Tibial nerve (tissue), 4 donors: ENCODE data around the gene PIEZO1. TPM values are rescaled to one million over a fixed set of nuclear protein-coding genes. Genes with fewer than 3 reads are reported as not detected.
"Not testable (repeated sequence)": the region's sequence is repeated elsewhere in the genome, so short reads cannot be mapped to it uniquely, and the experiment has no call there.

Experiments
- DNase-seq, 2 donors: peaks; one replicate each; pipeline ENCODE4 v3.0.0-alpha.2; 2019; ENCODE audit warnings: low spot score in 2 of 2
- H3K27ac ChIP-seq, 4 donors: fragments of 200-600 bp; sonication (generic) in 3 of 4; one replicate each; pipeline ENCODE4 v1.5.1; 2017 to 2019; ENCODE audit warnings: mild to moderate bottlenecking in 1 of 4
- H3K27me3 ChIP-seq, 2 donors: fragments of 200-600 bp; sonication (generic) in 1 of 2; one replicate each; pipeline versions ENCODE4 v1.5.1 to v1.6.0; 2017 to 2019
- H3K36me3 ChIP-seq, 3 donors: fragments of 200-600 bp; sonication (generic); one replicate each; pipeline ENCODE4 v1.5.1; 2018 to 2019
- H3K4me1 ChIP-seq, 4 donors: fragments of 200-600 bp; sonication (generic) in 3 of 4; one replicate each; pipeline ENCODE4 v1.5.1; 2017 to 2019
- H3K4me3 ChIP-seq, 4 donors: fragments of 200-600 bp; sonication (generic) in 3 of 4; one replicate each; pipeline ENCODE4 v1.5.1; 2017 to 2019; ENCODE audit warnings: mild to moderate bottlenecking in 1 of 4, moderate library complexity in 1 of 4
- H3K9me3 ChIP-seq, 4 donors: fragments of 200-600 bp; sonication (generic) in 3 of 4; one replicate each; pipeline ENCODE4 v1.5.1; 2017 to 2019
- CTCF ChIP-seq, 5 experiments: fragments of 200-600 bp in 3 of 5; fragments of 450-650 bp in 2 of 5; sonication (generic) in 3 of 5; IDR thresholded peaks; one replicate each; pipeline ENCODE4 v1.5.1; 2016 to 2019; ENCODE audit warnings: antibody characterized with exemption in 5 of 5, mild to moderate bottlenecking in 3 of 5, moderate library complexity in 2 of 5
- EP300 ChIP-seq, 2 donors: sonication (generic); formaldehyde crosslinking; IDR thresholded peaks; one replicate each; pipeline ENCODE4 v1.6.1; 2017; ENCODE audit warnings: antibody characterized with exemption in 2 of 2, mild to moderate bottlenecking in 1 of 2
- POLR2A ChIP-seq, 2 donors: fragments of 450-650 bp; IDR thresholded peaks; one replicate each; pipeline ENCODE4 v1.6.1; 2017; ENCODE audit warnings: antibody characterized with exemption in 2 of 2, mild to moderate bottlenecking in 2 of 2, moderate library complexity in 2 of 2
- WGBS, 2 donors: methylation state at CpG; one replicate each; pipeline ENCODE4 v1.1.5; 2018; 5-methylcytosine and 5-hydroxymethylcytosine counted together
- total RNA-seq, 4 donors: library from RNA; depleted of rRNA; stranded (reverse); fragments of >200 nt; gene quantifications; one replicate each; pipeline ENCODE4 v1.1.0, GENCODE V29; 2016

PIEZO1 gene
- total RNA-seq, 4 donors from 2014 or later = 90.5 to 309 (median 165) TPM

- Histone ChIP-seq H3K4me3 (no peak overlapping the region), H3K4me1 (no peaks in the 10 kb centered on the region), H3K36me3 (peaks cover 0 to 57% (median 0%) of the 10 kb centered on the region in 3 donors), H3K27me3 (peaks cover 0 to 9% of the 10 kb centered on the region in 2 donors), H3K27ac (no peak overlapping the region), H3K9me3 (no peaks in the 10 kb centered on the region)
- TF ChIP-seq POLR2A (IDR thresholded peaks at IDR 0.05) = no peak
- no peak for TF ChIP-seq EP300 (IDR thresholded peaks at IDR 0.05)
- TF ChIP-seq CTCF (IDR thresholded peaks at IDR 0.05) = no peak
- 87 to 88% methylated on average over 18 to 19 of the region's 19 CpGs for WGBS, 2 donors
- no peak for DNase-seq
Observed at GRCh38 chr16:88673716-88674379, 111.2 kb downstream of the PIEZO1 start.

- TF ChIP-seq POLR2A (IDR thresholded peaks at IDR 0.05) (no peak), EP300 (IDR thresholded peaks at IDR 0.05) (no peak)
- H3K4me3 ChIP-seq = no peak overlapping the region
- WGBS, 2 donors = 54 to 60% methylated on average over 11 of the region's 11 CpGs
- H3K4me1 ChIP-seq = no peaks in the 10 kb centered on the region
- H3K36me3 ChIP-seq = peaks cover 0 to 62% (median 0%) of the 10 kb centered on the region in 3 donors
- no peaks in the 10 kb centered on the region for H3K9me3 ChIP-seq
- H3K27me3 ChIP-seq = no peaks in the 10 kb centered on the region
- no peak for DNase-seq
- H3K27ac ChIP-seq = no peak overlapping the region
Observed at GRCh38 chr16:88672776-88673175, 112.2 kb downstream of the PIEZO1 start.

- no peaks in the 10 kb centered on the region for H3K4me1 ChIP-seq
- H3K27me3 ChIP-seq = no peaks in the 10 kb centered on the region
- H3K4me3 ChIP-seq = no peak overlapping the region
- H3K27ac ChIP-seq = no peak overlapping the region
- 86 to 90% methylated on average over 10 to 23 of the region's 23 CpGs for WGBS, 2 donors
- DNase-seq = no peak
- H3K9me3 ChIP-seq = no peaks in the 10 kb centered on the region
- no peak for TF ChIP-seq CTCF (IDR thresholded peaks at IDR 0.05)
- TF ChIP-seq EP300 (IDR thresholded peaks at IDR 0.05) = no peak
- TF ChIP-seq POLR2A (IDR thresholded peaks at IDR 0.05) = no peak
- H3K36me3 ChIP-seq = peaks cover 0 to 64% (median 0%) of the 10 kb centered on the region in 3 donors
Observed at GRCh38 chr16:88671806-88672205, 113.2 kb downstream of the PIEZO1 start.

GRCh38 chr16:88669980-88670379 lies 115.0 kb downstream of the PIEZO1 start:
- no peaks in the 10 kb centered on the region for H3K4me1 ChIP-seq
- H3K27me3 ChIP-seq = no peaks in the 10 kb centered on the region
- peaks cover 0 to 46% (median 0%) of the 10 kb centered on the region in 3 donors for H3K36me3 ChIP-seq
- no peaks in the 10 kb centered on the region for H3K9me3 ChIP-seq
- H3K4me3 ChIP-seq = no peak overlapping the region
- no peak overlapping the region for H3K27ac ChIP-seq
- 81 to 84% methylated on average over 10 of the region's 10 CpGs for WGBS, 2 donors
- no peak for DNase-seq
- no peak for TF ChIP-seq EP300 (IDR thresholded peaks at IDR 0.05)
- TF ChIP-seq POLR2A (IDR thresholded peaks at IDR 0.05) = no peak

GRCh38 chr16:88669493-88669892 lies 115.5 kb downstream of the PIEZO1 start:
- 89 to 97% methylated on average over 8 of the region's 8 CpGs for WGBS, 2 donors
- not testable (repeated sequence) for H3K27ac ChIP-seq, H3K4me1 ChIP-seq, DNase-seq, H3K4me3 ChIP-seq, H3K9me3 ChIP-seq, H3K27me3 ChIP-seq
- H3K36me3 ChIP-seq = peaks cover 0 to 41% (median 0%) of the 10 kb centered on the region in 3 donors

- TF ChIP-seq EP300 (IDR thresholded peaks at IDR 0.05) (no peak), CTCF (IDR thresholded peaks at IDR 0.05) (no peak), POLR2A (IDR thresholded peaks at IDR 0.05) (no peak)
- H3K9me3 ChIP-seq = no peaks in the 10 kb centered on the region
- DNase-seq = no peak
- peaks cover 0 to 13% (median 4%) of the 10 kb centered on the region in 4 donors for H3K4me1 ChIP-seq
- H3K4me3 ChIP-seq = no peak overlapping the region
- H3K27me3 ChIP-seq = no peaks in the 10 kb centered on the region
- peaks cover 0 to 23% (median 0%) of the 10 kb centered on the region in 3 donors for H3K36me3 ChIP-seq
- no peak overlapping the region for H3K27ac ChIP-seq
- WGBS, 2 donors = 47 to 54% methylated on average over 5 of the region's 5 CpGs
Observed at GRCh38 chr16:88667461-88667860, 117.6 kb downstream of the PIEZO1 start.
